Mucosa of stomach (tissue), 1 donor: Measurements from ENCODE around the gene TTC13.

Source experiments
- H3K27me3 ChIP-seq: one replicate; pipeline ENCODE4 v1.7.0; 2013; ENCODE audit warnings: mild to moderate bottlenecking, low read length; ENCODE audit not compliant: control insufficient read depth, insufficient read depth
- H3K36me3 ChIP-seq: one replicate; pipeline ENCODE4 v1.7.0; 2013; ENCODE audit warnings: low read length; ENCODE audit not compliant: control insufficient read depth, insufficient read depth
- H3K4me1 ChIP-seq: one replicate; pipeline ENCODE4 v1.7.0; 2013; ENCODE audit warnings: mild to moderate bottlenecking, low read length; ENCODE audit not compliant: control insufficient read depth, insufficient read depth
- H3K4me3 ChIP-seq: one replicate; pipeline ENCODE4 v1.7.0; 2013; ENCODE audit warnings: low read length
- H3K9ac ChIP-seq: one replicate; pipeline ENCODE4 v1.7.0; 2013; ENCODE audit warnings: mild to moderate bottlenecking, low read length, moderate library complexity
- H3K9me3 ChIP-seq: one replicate; pipeline ENCODE4 v1.7.0; 2013; ENCODE audit warnings: mild to moderate bottlenecking, low read length, moderate library complexity; ENCODE audit not compliant: control insufficient read depth
- donor health status: Pancreatic carcinoma.

TTC13 gene

GRCh38 chr1:230937371-230937770, 41.3 kb downstream of the TTC13 start:
- no peaks in the 10 kb centered on the region for H3K9me3 ChIP-seq
- no peak overlapping the region for H3K9ac ChIP-seq
- H3K27me3 ChIP-seq, result no peaks in the 10 kb centered on the region
- no peak overlapping the region for H3K4me3 ChIP-seq
- H3K36me3 ChIP-seq, result no peaks in the 10 kb centered on the region
- peaks cover 19% of the 10 kb centered on the region for H3K4me1 ChIP-seq

GRCh38 chr1:230936475-230936874, 42.2 kb downstream of the TTC13 start:
- H3K4me1 ChIP-seq, result peaks cover 19% of the 10 kb centered on the region
- H3K9ac ChIP-seq, result no peak overlapping the region
- peaks cover 2% of the 10 kb centered on the region for H3K36me3 ChIP-seq
- no peaks in the 10 kb centered on the region for H3K27me3 ChIP-seq
- no peak overlapping the region for H3K4me3 ChIP-seq
- no peaks in the 10 kb centered on the region for H3K9me3 ChIP-seq

GRCh38 chr1:230935852-230936251, 42.8 kb downstream of the TTC13 start:
- Histone ChIP-seq H3K36me3 (peaks cover 6% of the 10 kb centered on the region), H3K27me3 (no peaks in the 10 kb centered on the region)

GRCh38 chr1:230930986-230931385, 47.7 kb downstream of the TTC13 start:
- no peak overlapping the region for H3K4me3 ChIP-seq
- peaks cover 6% of the 10 kb centered on the region for H3K36me3 ChIP-seq
- no peaks in the 10 kb centered on the region for H3K9me3 ChIP-seq
- H3K9ac ChIP-seq, result no peak overlapping the region
- H3K27me3 ChIP-seq, result no peaks in the 10 kb centered on the region
- peaks cover 3% of the 10 kb centered on the region for H3K4me1 ChIP-seq

More at GRCh38 chr1:230935852-230936251, 42.8 kb downstream of the TTC13 start:
- no peak overlapping the region for H3K9ac ChIP-seq
- no peak overlapping the region for H3K4me3 ChIP-seq
- H3K9me3 ChIP-seq, result no peaks in the 10 kb centered on the region
- peaks cover 23% of the 10 kb centered on the region for H3K4me1 ChIP-seq

- peaks cover under 1% of the 10 kb centered on the region for H3K36me3 ChIP-seq
- no peak overlapping the region for H3K4me3 ChIP-seq
- no peak overlapping the region for H3K9ac ChIP-seq
- H3K4me1 ChIP-seq, result peaks cover 17% of the 10 kb centered on the region
- no peaks in the 10 kb centered on the region for H3K27me3 ChIP-seq
- H3K9me3 ChIP-seq, result no peaks in the 10 kb centered on the region
These were observed 52.5 kb downstream of the TTC13 start for GRCh38 chr1:230926182-230926581.

GRCh38 chr1:230925608-230926007, 53.1 kb downstream of the TTC13 start:
- Histone ChIP-seq H3K4me3 (no peak overlapping the region), H3K36me3 (no peaks in the 10 kb centered on the region)

GRCh38 chr1:230923176-230923575, 55.5 kb downstream of the TTC13 start:
- Histone ChIP-seq H3K9me3 (no peaks in the 10 kb centered on the region), H3K4me3 (no peak overlapping the region), H3K36me3 (no peaks in the 10 kb centered on the region), H3K9ac (no peak overlapping the region), H3K27me3 (no peaks in the 10 kb centered on the region), H3K4me1 (peaks cover 16% of the 10 kb centered on the region)

More at GRCh38 chr1:230925608-230926007, 53.1 kb downstream of the TTC13 start:
- Histone ChIP-seq H3K4me1 (peaks cover 16% of the 10 kb centered on the region), H3K9me3 (no peaks in the 10 kb centered on the region), H3K27me3 (no peaks in the 10 kb centered on the region), H3K9ac (no peak overlapping the region)

- Histone ChIP-seq H3K4me1 (peaks cover 16% of the 10 kb centered on the region), H3K9me3 (no peaks in the 10 kb centered on the region), H3K36me3 (no peaks in the 10 kb centered on the region), H3K9ac (no peak overlapping the region), H3K4me3 (no peak overlapping the region), H3K27me3 (no peaks in the 10 kb centered on the region)
These were observed 56.0 kb downstream of the TTC13 start for GRCh38 chr1:230922620-230923019.

- Histone ChIP-seq H3K36me3 (no peaks in the 10 kb centered on the region), H3K9ac (no peak overlapping the region), H3K4me1 (peaks cover 11% of the 10 kb centered on the region), H3K4me3 (no peak overlapping the region), H3K9me3 (no peaks in the 10 kb centered on the region), H3K27me3 (no peaks in the 10 kb centered on the region)
These were observed 59.5 kb downstream of the TTC13 start for GRCh38 chr1:230919207-230919606.

- no peaks in the 10 kb centered on the region for H3K36me3 ChIP-seq
- H3K4me1 ChIP-seq, result no peaks in the 10 kb centered on the region
- no peaks in the 10 kb centered on the region for H3K27me3 ChIP-seq
- H3K4me3 ChIP-seq, result no peak overlapping the region
- H3K9me3 ChIP-seq, result no peaks in the 10 kb centered on the region
- H3K9ac ChIP-seq, result no peak overlapping the region
These were observed 61.2 kb downstream of the TTC13 start for GRCh38 chr1:230917284-230918135.

- Histone ChIP-seq H3K9ac (no peak overlapping the region), H3K36me3 (no peaks in the 10 kb centered on the region), H3K27me3 (no peaks in the 10 kb centered on the region), H3K4me3 (no peak overlapping the region), H3K4me1 (no peaks in the 10 kb centered on the region), H3K9me3 (no peaks in the 10 kb centered on the region)
These were observed 61.9 kb downstream of the TTC13 start for GRCh38 chr1:230916587-230917283.

- Histone ChIP-seq H3K36me3 (no peaks in the 10 kb centered on the region), H3K9me3 (no peaks in the 10 kb centered on the region), H3K9ac (no peak overlapping the region), H3K4me1 (no peaks in the 10 kb centered on the region), H3K27me3 (no peaks in the 10 kb centered on the region), H3K4me3 (no peak overlapping the region)
These were observed 63.6 kb downstream of the TTC13 start for GRCh38 chr1:230915078-230915477.
